Vagina (tissue), 2 donors: ENCODE results near the gene RELCH.

Source experiments
- CTCF ChIP-seq, 3 experiments: fragments of 450-650 bp in 2 of 3; fragments of 200-600 bp in 1 of 3; sonication (generic) in 1 of 3; IDR thresholded peaks; one replicate each; pipeline ENCODE4 v1.5.1; 2017 to 2019; ENCODE audit warnings: antibody characterized with exemption in 3 of 3, mild to moderate bottlenecking in 2 of 3, moderate library complexity in 2 of 3
- POLR2A ChIP-seq, 2 donors: fragments of 450-650 bp; IDR thresholded peaks; one replicate each; pipeline ENCODE4 v1.6.1; 2017; ENCODE audit warnings: antibody characterized with exemption in 2 of 2, mild to moderate bottlenecking in 2 of 2, moderate library complexity in 2 of 2
- POLR2AphosphoS5 ChIP-seq, 2 donors: sonication (generic); formaldehyde crosslinking; IDR thresholded peaks; one replicate each; pipeline ENCODE4 v1.9.0; 2017; ENCODE audit warnings: antibody characterized with exemption in 2 of 2, mild to moderate bottlenecking in 2 of 2, low read depth in 1 of 2; ENCODE audit not compliant: insufficient read depth in 1 of 2

GRCh38 chr18:62294073-62294472 is 107.0 kb downstream of the RELCH start:
- no peak for TF ChIP-seq POLR2A (IDR thresholded peaks at IDR 0.05)
- no peak for TF ChIP-seq CTCF (IDR thresholded peaks at IDR 0.05)
- TF ChIP-seq POLR2AphosphoS5 (IDR thresholded peaks at IDR 0.05; ENCODE audit: insufficient read depth in 1 of 2, low read depth in 1 of 2) = no peak
